ENCODE data around the gene CAMLG. TPM values are rescaled to one million over a fixed set of nuclear protein-coding genes. Genes with fewer than 3 reads are reported as not detected.
A peak's percentile ranks its signal among the peaks of the same experiment; 100 is the strongest.

CAMLG gene
- total RNA-seq, 2 donors from 2014 or later, result 18.4 to 24.4 TPM

DNA sequence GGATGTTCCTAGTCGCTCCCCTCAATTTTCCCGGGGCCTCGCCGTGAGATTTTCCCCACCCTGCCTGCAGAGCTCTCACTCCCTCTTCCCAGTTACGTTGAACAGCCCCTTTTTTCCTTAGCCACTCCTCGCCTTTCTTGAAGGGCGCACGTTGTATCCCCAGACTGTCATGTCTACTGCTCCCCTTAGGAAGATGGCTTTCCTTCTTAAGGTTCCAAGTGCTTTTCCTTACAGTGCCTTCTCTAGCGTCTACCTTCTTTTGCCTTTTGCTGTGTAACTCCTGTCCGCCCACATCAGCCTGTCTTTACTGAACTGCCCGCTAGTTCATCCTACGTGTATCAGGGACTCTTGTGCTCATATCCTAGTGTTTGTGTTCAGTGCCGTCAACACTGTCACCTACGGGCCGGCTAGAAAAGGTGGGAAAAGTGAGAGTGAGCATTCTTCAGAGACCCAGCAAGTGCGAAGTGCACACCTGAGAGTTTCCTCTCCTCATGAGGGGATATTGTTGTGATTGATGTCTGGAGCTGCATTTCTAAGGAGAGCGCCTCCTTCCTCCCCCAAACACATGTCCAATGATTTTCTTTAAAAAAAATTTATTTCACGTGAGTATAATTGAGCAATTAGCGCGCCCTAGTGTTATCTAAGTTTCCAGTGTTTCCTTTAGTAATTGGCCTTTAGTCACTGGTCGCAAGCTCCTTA lies 764 bp downstream of the CAMLG start:
- Histone ChIP-seq H3K27me3 (replicated peaks; ENCODE audit: insufficient read depth) (no peaks in the 10 kb centered on the region), H3K27ac (peak overlapping the region; percentile 95 to 97), H3K4me1 (ENCODE audit: control insufficient read depth in 1 of 2, low read depth in 2 of 2) (peaks cover 7 to 18% of the 10 kb centered on the region in 2 donors), H3K36me3 (no peaks in the 10 kb centered on the region), H3K4me3 (peak overlapping the region; percentile 86), H3K9me3 (no peaks in the 10 kb centered on the region)
- DNase-seq (ENCODE audit: low spot score) (no peak), ATAC-seq (ENCODE audit: insufficient number of reproducible peaks, low FRiP score, low read depth) (no peak)
- TF ChIP-seq, protein P1, sequence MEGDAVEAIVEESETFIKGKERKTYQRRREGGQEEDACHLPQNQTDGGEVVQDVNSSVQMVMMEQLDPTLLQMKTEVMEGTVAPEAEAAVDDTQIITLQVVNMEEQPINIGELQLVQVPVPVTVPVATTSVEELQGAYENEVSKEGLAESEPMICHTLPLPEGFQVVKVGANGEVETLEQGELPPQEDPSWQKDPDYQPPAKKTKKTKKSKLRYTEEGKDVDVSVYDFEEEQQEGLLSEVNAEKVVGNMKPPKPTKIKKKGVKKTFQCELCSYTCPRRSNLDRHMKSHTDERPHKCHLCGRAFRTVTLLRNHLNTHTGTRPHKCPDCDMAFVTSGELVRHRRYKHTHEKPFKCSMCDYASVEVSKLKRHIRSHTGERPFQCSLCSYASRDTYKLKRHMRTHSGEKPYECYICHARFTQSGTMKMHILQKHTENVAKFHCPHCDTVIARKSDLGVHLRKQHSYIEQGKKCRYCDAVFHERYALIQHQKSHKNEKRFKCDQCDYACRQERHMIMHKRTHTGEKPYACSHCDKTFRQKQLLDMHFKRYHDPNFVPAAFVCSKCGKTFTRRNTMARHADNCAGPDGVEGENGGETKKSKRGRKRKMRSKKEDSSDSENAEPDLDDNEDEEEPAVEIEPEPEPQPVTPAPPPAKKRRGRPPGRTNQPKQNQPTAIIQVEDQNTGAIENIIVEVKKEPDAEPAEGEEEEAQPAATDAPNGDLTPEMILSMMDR (IDR thresholded peaks at IDR 0.05), result no peak

DNA sequence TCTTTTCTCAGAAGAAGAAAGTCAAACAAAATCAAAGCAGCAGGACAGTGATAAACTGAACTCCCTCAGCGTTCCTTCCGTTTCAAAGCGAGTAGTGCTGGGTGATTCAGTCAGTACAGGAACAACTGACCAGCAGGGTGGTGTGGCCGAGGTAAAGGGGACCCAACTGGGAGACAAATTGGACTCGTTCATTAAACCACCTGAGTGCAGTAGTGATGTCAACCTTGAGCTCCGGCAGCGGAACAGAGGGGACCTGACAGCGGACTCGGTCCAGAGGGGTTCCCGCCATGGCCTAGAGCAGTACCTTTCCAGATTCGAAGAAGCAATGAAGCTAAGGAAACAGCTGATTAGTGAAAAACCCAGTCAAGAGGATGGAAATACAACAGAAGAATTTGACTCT lies 2.7 kb downstream of the CAMLG start:
- H3K27me3 ChIP-seq (replicated peaks; ENCODE audit: insufficient read depth), result no peaks in the 10 kb centered on the region
- peaks cover 7 to 18% of the 10 kb centered on the region in 2 donors for H3K4me1 ChIP-seq (ENCODE audit: control insufficient read depth in 1 of 2, low read depth in 2 of 2)
- TF ChIP-seq, protein P1 (IDR thresholded peaks at IDR 0.05), result no peak
- DNase-seq (ENCODE audit: low spot score) (no peak), ATAC-seq (ENCODE audit: insufficient number of reproducible peaks, low FRiP score, low read depth) (no peak)
- no peak overlapping the region for H3K27ac ChIP-seq
- no peaks in the 10 kb centered on the region for H3K36me3 ChIP-seq
- H3K9me3 ChIP-seq, result no peaks in the 10 kb centered on the region
- no peak overlapping the region for H3K4me3 ChIP-seq

GRCh38 chr5:134742134-134742533 lies 3.8 kb downstream of the CAMLG start:
- ATAC-seq (ENCODE audit: insufficient number of reproducible peaks, low FRiP score, low read depth) (no peak), DNase-seq (ENCODE audit: low spot score) (no peak)
- TF ChIP-seq, protein P1 (IDR thresholded peaks at IDR 0.05), result no peak
- no peak overlapping the region for H3K4me3 ChIP-seq
- H3K4me1 ChIP-seq (ENCODE audit: control insufficient read depth in 1 of 2, low read depth in 2 of 2), result peaks cover 7 to 18% of the 10 kb centered on the region in 2 donors
- H3K36me3 ChIP-seq, result no peaks in the 10 kb centered on the region
- no peak overlapping the region for H3K27ac ChIP-seq
- no peaks in the 10 kb centered on the region for H3K27me3 ChIP-seq (replicated peaks; ENCODE audit: insufficient read depth)
- no peaks in the 10 kb centered on the region for H3K9me3 ChIP-seq

- H3K9me3 ChIP-seq, result no peaks in the 10 kb centered on the region
- TF ChIP-seq, protein P1 (IDR thresholded peaks at IDR 0.05), result no peak
- no peaks in the 10 kb centered on the region for H3K27me3 ChIP-seq (replicated peaks; ENCODE audit: insufficient read depth)
- no peaks in the 10 kb centered on the region for H3K4me1 ChIP-seq (ENCODE audit: control insufficient read depth in 1 of 2, low read depth in 2 of 2)
- H3K4me3 ChIP-seq, result no peak overlapping the region
- peaks cover 4% of the 10 kb centered on the region for H3K36me3 ChIP-seq
- DNase-seq (ENCODE audit: low spot score), result no peak
- no peak overlapping the region for H3K27ac ChIP-seq
- ATAC-seq (ENCODE audit: insufficient number of reproducible peaks, low FRiP score, low read depth), result no peak
These were observed 11.1 kb downstream of the CAMLG start for GRCh38 chr5:134749415-134749814.

- no peaks in the 10 kb centered on the region for H3K27me3 ChIP-seq (replicated peaks; ENCODE audit: insufficient read depth)
- DNase-seq (ENCODE audit: low spot score) (no peak), ATAC-seq (ENCODE audit: insufficient number of reproducible peaks, low FRiP score, low read depth) (peak; percentile 46)
- peaks cover 8 to 18% of the 10 kb centered on the region in 2 donors for H3K4me1 ChIP-seq (ENCODE audit: control insufficient read depth in 1 of 2, low read depth in 2 of 2)
- H3K9me3 ChIP-seq, result no peaks in the 10 kb centered on the region
- H3K4me3 ChIP-seq, result peak overlapping the region; percentile 87
- H3K36me3 ChIP-seq, result no peaks in the 10 kb centered on the region
- TF ChIP-seq, protein P1 (IDR thresholded peaks at IDR 0.05), result no peak
- H3K27ac ChIP-seq, result peak overlapping the region; percentile 21 to 66
These were observed 19.8 kb downstream of the CAMLG start for GRCh38 chr5:134758176-134758503.
